ENCODE data around the gene RAP2B.

The RAP2B gene

GRCh38 chr3:153195349-153195879 lies 33.4 kb downstream of the RAP2B start:
- DNase-seq = no peak

DNA sequence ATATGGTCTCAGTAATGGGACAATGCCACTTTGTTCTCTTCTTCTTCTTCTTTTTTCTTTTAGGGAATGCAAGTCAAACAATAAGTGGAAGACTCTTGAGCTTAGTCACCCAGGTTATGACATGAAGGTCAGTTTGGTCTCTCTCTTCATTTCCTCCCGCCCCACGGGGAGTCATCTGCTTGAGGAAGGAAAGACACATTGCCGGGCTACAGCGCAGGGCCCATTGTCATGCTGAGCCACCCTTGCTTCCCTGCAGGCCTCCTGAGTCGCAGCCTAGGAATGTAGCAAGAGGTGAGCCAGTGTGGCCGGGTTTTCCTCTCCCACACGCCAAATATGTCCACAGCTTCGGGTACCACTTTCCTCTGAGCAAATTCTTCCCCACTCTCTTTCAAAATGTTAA lies 47.6 kb downstream of the RAP2B start:
- DNase-seq = no peak

- DNase-seq = no peak
These were observed 48.1 kb downstream of the RAP2B start for GRCh38 chr3:153210146-153210545.

DNA sequence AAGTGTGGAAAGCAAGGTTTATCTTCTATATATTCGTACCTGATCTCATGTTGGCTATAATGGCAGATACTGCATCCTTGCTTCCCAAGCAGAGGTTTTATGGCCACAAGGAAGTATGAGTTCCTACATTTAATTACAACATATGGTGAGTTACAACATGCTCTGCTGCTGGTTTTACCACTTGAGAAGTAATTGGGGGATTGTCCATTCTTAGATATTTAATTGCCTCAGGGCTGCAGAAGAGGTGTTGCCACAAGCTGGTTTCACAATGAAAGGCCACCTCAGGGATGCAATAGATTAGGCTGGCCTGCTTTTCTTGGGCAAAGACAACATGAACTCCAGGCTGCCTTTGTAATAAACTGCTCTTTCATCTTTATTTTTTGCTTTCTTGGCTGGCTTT lies 48.6 kb downstream of the RAP2B start:
- no peak for DNase-seq

DNA sequence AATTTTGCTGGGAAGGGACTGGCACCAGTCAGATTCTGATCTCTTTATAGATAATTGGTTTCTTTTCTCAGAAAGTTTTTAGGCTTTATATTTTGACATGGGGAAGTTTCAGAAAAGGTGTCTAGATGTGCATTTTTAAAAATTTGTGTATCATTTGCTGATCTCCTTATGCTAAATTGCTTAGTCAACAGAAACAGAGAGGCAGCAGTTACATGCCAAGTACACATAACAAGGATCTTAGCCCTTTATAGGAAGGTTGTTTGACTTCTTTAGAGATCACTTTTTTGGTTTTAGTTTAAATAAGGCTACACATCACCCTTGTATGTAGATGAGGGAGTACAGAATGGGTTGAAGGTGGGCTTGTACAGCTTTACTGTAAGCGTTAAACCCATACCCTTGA lies 53.5 kb downstream of the RAP2B start:
- DNase-seq = no peak

- DNase-seq = no peak
These were observed 53.9 kb downstream of the RAP2B start for GRCh38 chr3:153215966-153216365.

DNA sequence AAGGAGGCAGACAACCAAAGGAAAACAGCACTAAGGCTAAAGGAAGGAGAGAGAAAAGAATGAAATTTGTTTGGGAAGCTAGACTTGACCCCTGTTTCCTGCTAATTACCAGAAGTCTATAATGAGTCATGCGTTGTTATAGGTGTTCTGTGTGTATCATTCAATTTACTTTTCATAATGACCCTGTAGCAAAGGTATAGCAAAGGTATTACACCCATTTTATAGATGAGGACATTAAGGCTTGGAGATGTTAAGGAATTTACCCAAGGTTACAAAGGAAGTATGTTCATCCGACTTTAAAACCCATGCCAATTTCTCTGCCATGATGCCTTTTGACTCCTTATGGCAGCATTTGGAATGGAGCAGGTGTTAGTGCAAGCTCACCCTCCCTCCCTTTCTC lies 54.9 kb downstream of the RAP2B start:
- DNase-seq = no peak

DNA sequence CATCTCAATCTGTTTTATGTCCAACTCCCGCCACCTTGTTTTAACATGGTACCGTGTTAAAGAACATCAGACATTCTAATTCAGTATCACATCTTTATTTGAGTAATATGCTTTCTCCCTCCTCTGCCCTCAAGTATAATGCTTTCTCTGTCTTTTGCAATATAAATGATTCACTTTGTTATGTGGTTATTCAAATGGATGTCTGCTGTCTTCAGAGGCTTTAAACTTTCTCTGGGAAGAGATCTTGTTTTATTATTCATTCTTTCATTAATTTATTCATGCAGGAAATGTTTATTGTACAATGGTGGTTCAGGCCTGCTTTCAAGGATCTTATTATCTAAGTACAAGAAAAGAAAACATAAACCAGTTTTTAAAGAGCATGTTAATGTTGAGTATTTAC lies 57.1 kb downstream of the RAP2B start:
- DNase-seq = no peak
